K562 (cell line): ENCODE measurements around the gene NKX6-2. TPM values are rescaled to one million over a fixed set of nuclear protein-coding genes. Genes with fewer than 3 reads are reported as not detected.

Experiments used
- ATAC-seq: fragments of 200-7000 bp; cut with Tn5 transposase; 3 replicates; pipeline ENCODE4 v1.9.1; 2020; ENCODE audit warnings: moderate library complexity
- BruUV-seq: library from RNA; stranded (reverse); fragments of 400-500 nt; replicated peaks from 2 replicates; lab custom pipeline; 2021; lab: Mats Ljungman, UMichigan
- CTCF ChIA-PET: fragments of 300-600 bp; formaldehyde crosslinking; extraction: SDS; loops from one replicate; lab custom pipeline; 2021; ENCODE audit warnings: low intra/inter-chr PET ratio; lab: Yijun Ruan, JAX
- POLR2A ChIA-PET: fragments of 300-600, 350-650 bp; sonication (Branson Sonifier 250); formaldehyde crosslinking; extraction: SDS; loops from one replicate; lab custom pipeline; 2021; ENCODE audit warnings: antibody characterized with exemption, inconsistent platforms; lab: Yijun Ruan, JAX
- DNase-seq, 4 experiments: peaks; one replicate each; pipeline versions ENCODE4 v3.0.0 to v3.0.0-alpha.2; 2011 to 2018; ENCODE audit warnings: low spot score in 3 of 4, mixed read lengths in 3 of 4; ENCODE audit errors: extremely low read depth in 1 of 4
- FAIRE-seq: peaks from 2 replicates; lab custom pipeline; 2011; peaks lifted over from hg19 to GRCh38; lab: Jason Lieb, UNC
- H2AFZ ChIP-seq: 2 replicates; pipeline ENCODE4 v1.6.0; 2011; ENCODE audit warnings: low read depth, low read length, control low read depth, inconsistent platforms
- H3K27ac ChIP-seq: fragments of 200-600 bp; 3 replicates; pipeline ENCODE4 v1.8.0; 2011; ENCODE audit warnings: low read depth, mild to moderate bottlenecking, control low read depth, inconsistent platforms, low read length, moderate library complexity, mixed read lengths; ENCODE audit errors: extremely low read depth
- H3K27me3 ChIP-seq, 2 experiments: fragments of 300-600 bp in 1 of 2; 2 replicates in 1 of 2; 3 replicates in 1 of 2; pipeline versions ENCODE4 v1.6.0 to v1.8.0; 2011; ENCODE audit warnings: inconsistent platforms in 2 of 2, low read length in 2 of 2, mild to moderate bottlenecking in 1 of 2, mixed read lengths in 1 of 2, moderate library complexity in 1 of 2; ENCODE audit not compliant: control insufficient read depth in 2 of 2, insufficient read depth in 2 of 2
- H3K36me3 ChIP-seq: fragments of 300-600 bp; 3 replicates; pipeline ENCODE4 v1.8.0; 2011; ENCODE audit warnings: mild to moderate bottlenecking, low read length, inconsistent platforms; ENCODE audit not compliant: control insufficient read depth, insufficient read depth
- H3K4me1 ChIP-seq, 2 experiments: fragments of 200-600 bp in 1 of 2; replicated peaks in 1 of 2; 2 replicates in 1 of 2; 3 replicates in 1 of 2; pipeline versions ENCODE4 v1.5.1 to v1.8.0; 2011; ENCODE audit warnings: inconsistent platforms in 2 of 2, low read length in 2 of 2, mild to moderate bottlenecking in 1 of 2, mixed read lengths in 1 of 2, moderate library complexity in 1 of 2; ENCODE audit not compliant: control insufficient read depth in 2 of 2, insufficient read depth in 2 of 2
- H3K4me2 ChIP-seq: 2 replicates; pipeline ENCODE4 v1.6.1; 2011; ENCODE audit warnings: low read length, control low read depth, inconsistent platforms, mixed read lengths; ENCODE audit not compliant: insufficient read depth
- H3K4me3 ChIP-seq: fragments of 200-600 bp; sonication (generic), shearing (Covaris generic); 2 replicates; pipeline ENCODE4 v1.5.1; 2016; ENCODE audit warnings: control low read depth, inconsistent platforms
- H3K79me2 ChIP-seq: fragments of 200-600 bp; 3 replicates; pipeline ENCODE4 v1.8.0; 2011; ENCODE audit warnings: low read length, inconsistent platforms; ENCODE audit not compliant: control insufficient read depth, insufficient read depth
- H3K9ac ChIP-seq, 2 experiments: 2 replicates each; pipeline versions ENCODE4 v1.6.0 to v1.6.1; 2011; ENCODE audit warnings: low read depth in 2 of 2, low read length in 2 of 2, control low read depth in 1 of 2, inconsistent platforms in 1 of 2, mild to moderate bottlenecking in 1 of 2, mixed read lengths in 1 of 2; ENCODE audit not compliant: insufficient read depth in 1 of 2
- H3K9me1 ChIP-seq: one replicate; pipeline ENCODE4 v1.6.0; 2011; ENCODE audit warnings: inconsistent platforms, mild to moderate bottlenecking, low read length, moderate library complexity; ENCODE audit not compliant: control insufficient read depth, insufficient read depth
- H3K9me3 ChIP-seq: replicated peaks from 2 replicates; pipeline ENCODE4 v1.5.1; 2011; ENCODE audit warnings: low read depth, low read length, inconsistent platforms; ENCODE audit not compliant: control insufficient read depth, insufficient read depth
- H4K20me1 ChIP-seq: replicated peaks from 2 replicates; pipeline ENCODE4 v1.6.1; 2011; ENCODE audit warnings: low read length, inconsistent platforms, mixed read lengths; ENCODE audit not compliant: control insufficient read depth, insufficient read depth
- BRD9 ChIP-seq: fragments of 450-650 bp; IDR thresholded peaks from 2 replicates; pipeline ENCODE4 v1.6.1; 2018; ENCODE audit warnings: low read depth; ENCODE audit not compliant: partially characterized antibody
- CXXC5 ChIP-seq: fragments of 250-450 bp; sonication (Bioruptor Pico); IDR thresholded peaks from 2 replicates; pipeline ENCODE4 v1.8.0; 2022; ENCODE audit warnings: inconsistent platforms, mild to moderate bottlenecking, moderate library complexity
- EP400 ChIP-seq: fragments of 450-650 bp; IDR thresholded peaks from 2 replicates; pipeline ENCODE4 v1.6.1; 2017; ENCODE audit warnings: antibody characterized with exemption, mild to moderate bottlenecking, moderate library complexity
- HDAC8 ChIP-seq: fragments of 450-650 bp; IDR thresholded peaks from 2 replicates; pipeline ENCODE4 v1.6.1; 2016; ENCODE audit warnings: mild to moderate bottlenecking, missing genetic modification characterization, moderate library complexity, missing compliant biosample characterization
- KAT7 ChIP-seq: sonication (generic); formaldehyde crosslinking; IDR thresholded peaks from 2 replicates; pipeline ENCODE4 v1.8.0; 2022; ENCODE audit warnings: missing genetic modification reagents, mild to moderate bottlenecking, borderline replicate concordance
- NFE2 ChIP-seq: IDR thresholded peaks from 2 replicates; pipeline ENCODE4 v1.6.1; 2014; ENCODE audit warnings: antibody characterized with exemption, low read depth
- NFE2L1 ChIP-seq: fragments of 450-650 bp; IDR thresholded peaks from 2 replicates; pipeline ENCODE4 v1.6.1; 2016; ENCODE audit warnings: missing genetic modification characterization, low read depth, mild to moderate bottlenecking, missing compliant biosample characterization, moderate library complexity, borderline replicate concordance
- NFRKB ChIP-seq: fragments of 450-650 bp; IDR thresholded peaks from 2 replicates; pipeline ENCODE4 v1.6.1; 2016; ENCODE audit warnings: low read depth
- SAFB2 ChIP-seq: fragments of 200-400 bp; formaldehyde crosslinking; IDR thresholded peaks from 2 replicates; pipeline ENCODE4 v1.6.1; 2018; ENCODE audit warnings: borderline replicate concordance, low read length, low read depth, moderate library complexity; ENCODE audit not compliant: severe bottlenecking
- SMARCC2 ChIP-seq: fragments of 450-650 bp; IDR thresholded peaks from 2 replicates; pipeline ENCODE4 v1.6.1; 2017; ENCODE audit warnings: antibody characterized with exemption, moderate library complexity, mild to moderate bottlenecking, low read depth
- SMARCE1 ChIP-seq: fragments of 450-650 bp; IDR thresholded peaks from 2 replicates; pipeline ENCODE4 v1.7.1; 2016; ENCODE audit warnings: mild to moderate bottlenecking
- TARDBP ChIP-seq: fragments of 450-650 bp; IDR thresholded peaks from 2 replicates; pipeline ENCODE4 v1.6.1; 2016
- ZBTB1 ChIP-seq: sonication (generic); formaldehyde crosslinking; IDR thresholded peaks from 2 replicates; pipeline ENCODE4 v1.8.1; 2023; ENCODE audit warnings: missing genetic modification reagents, low read depth, mild to moderate bottlenecking, borderline replicate concordance
- ZNF586 ChIP-seq: fragments of 450-650 bp; formaldehyde crosslinking; conservative IDR thresholded peaks from 2 replicates; pipeline ENCODE4 v1.4.0; 2020; ENCODE audit warnings: mild to moderate bottlenecking, moderate library complexity
- WGBS: fragments of 100-300 bp; shearing (Covaris generic); methylation state at CpG from one replicate; pipeline ENCODE4 v1.1.6; 2016; ENCODE audit warnings: low coverage, mixed read lengths; ENCODE audit not compliant: insufficient coverage; ENCODE audit errors: missing lambda C conversion rate; 5-methylcytosine and 5-hydroxymethylcytosine counted together
- in situ Hi-C: fragments of 300-500 bp; cut with MboI; formaldehyde crosslinking; loops from 4 replicates; pipeline ENCODE4 v1.15.0; 2018; ENCODE audit warnings: inconsistent platforms, mixed read lengths
- intact Hi-C: fragments of 100-400 bp; cut with micrococcal nuclease; formaldehyde crosslinking; loops from 2 replicates; pipeline ENCODE4 v1.14.2; 2022
- polyA plus RNA-seq, 8 experiments: library from polyadenylated mRNA; depleted of rRNA in 4 of 8; stranded (reverse) in 5 of 8; unstranded in 3 of 8; fragments of >200 nt; fragmentation: Nextera tagmentation in 2 of 8; fragmentation: Illumina TruSeq in 1 of 8; extraction: Ambion mirVana in 2 of 8; extraction: Trizol in 1 of 8; gene quantifications; 2 replicates each; pipeline versions ENCODE4 v1.2.1 to v1.2.3, GENCODE V29; 2011 to 2014; ENCODE audit warnings: inconsistent platforms in 1 of 8, missing spikeins in 1 of 8
- total RNA-seq, 7 experiments: library from RNA; depleted of rRNA in 6 of 7; stranded (reverse); fragments of >200 nt in 6 of 7; fragmentation: Illumina TruSeq in 2 of 7; extraction: Trizol in 2 of 7; gene quantifications; 2 replicates each; pipeline versions ENCODE4 v1.2.1 to v1.2.3, GENCODE V29; 2011 to 2021; ENCODE audit warnings: low replicate concordance in 1 of 7
- TF ChIP-seq, protein P1 (sequence below): fragments of 450-650 bp; formaldehyde crosslinking; IDR thresholded peaks from 2 replicates; pipeline ENCODE4 v1.4.0; 2020; ENCODE audit warnings: mild to moderate bottlenecking, moderate library complexity
- TF ChIP-seq, protein P2 (sequence below): fragments of 450-650 bp; formaldehyde crosslinking; IDR thresholded peaks from 2 replicates; pipeline ENCODE4 v1.4.0; 2020; ENCODE audit warnings: mild to moderate bottlenecking

Gene NKX6-2
- total and polyA plus RNA-seq, 9 of the 15 experiments (the other 6 are each of a cell fraction or from before 2014, with no cell fraction given): 1.0 to 1.6 TPM; not detected in 7

DNA sequence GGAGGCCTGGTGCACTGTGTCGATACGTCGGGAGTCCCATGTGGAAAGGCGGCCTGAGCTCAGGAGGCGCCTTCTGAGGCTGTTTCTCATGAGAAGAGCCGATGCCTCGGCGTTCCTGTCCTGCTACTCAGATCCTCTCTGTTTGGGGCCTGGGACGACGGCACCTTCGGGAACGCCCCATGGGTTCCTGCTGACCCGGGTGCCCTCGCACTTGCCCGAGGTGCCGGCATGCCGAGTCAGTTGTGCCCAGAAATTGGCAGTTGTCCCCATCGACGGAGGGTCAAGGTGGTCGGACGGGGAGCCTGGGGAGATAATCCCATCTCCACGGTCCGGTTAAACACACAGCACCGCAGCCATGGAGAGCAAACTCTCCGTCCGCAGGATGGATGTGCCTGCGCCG, 33.0 kb downstream of the NKX6-2 start:
- Histone ChIP-seq H3K4me2 (no peak overlapping the region), H3K27ac (no peak overlapping the region), H3K4me1 (peaks cover 0 to 5% of the 10 kb centered on the region in 2 experiments; a peak in 1 of 5 replicates), H3K9me1 (no peaks in the 10 kb centered on the region), H3K9ac (no peak overlapping the region), H2AFZ (no peak overlapping the region), H3K79me2 (no peaks in the 10 kb centered on the region), H4K20me1 (no peaks in the 10 kb centered on the region), H3K27me3 (no peaks in the 10 kb centered on the region), H3K9me3 (no peaks in the 10 kb centered on the region; the same call in 1 of the 2 replicates), H3K36me3 (no peaks in the 10 kb centered on the region), H3K4me3 (no peak overlapping the region)
- in situ Hi-C loops: no loop called here
- intact Hi-C loops: no loop called here
- no peak for ATAC-seq
- no TSS peak for BruUV-seq
- ChIA-PET POLR2A (interaction anchor here (0.6 kb wide), 1 partner anchor 54 kb away, joined by 4 read pairs; no protein-coding TSS in a partner anchor), CTCF (no interaction called here)
- FAIRE-seq: no peak
- no peak for DNase-seq
- no peak for TF ChIP-seq ZNF586 (CRISPR knock-in tag)
- TF ChIP-seq SMARCE1: no peak
- WGBS: 91% methylated on average over 6 of the region's 28 CpGs

DNA sequence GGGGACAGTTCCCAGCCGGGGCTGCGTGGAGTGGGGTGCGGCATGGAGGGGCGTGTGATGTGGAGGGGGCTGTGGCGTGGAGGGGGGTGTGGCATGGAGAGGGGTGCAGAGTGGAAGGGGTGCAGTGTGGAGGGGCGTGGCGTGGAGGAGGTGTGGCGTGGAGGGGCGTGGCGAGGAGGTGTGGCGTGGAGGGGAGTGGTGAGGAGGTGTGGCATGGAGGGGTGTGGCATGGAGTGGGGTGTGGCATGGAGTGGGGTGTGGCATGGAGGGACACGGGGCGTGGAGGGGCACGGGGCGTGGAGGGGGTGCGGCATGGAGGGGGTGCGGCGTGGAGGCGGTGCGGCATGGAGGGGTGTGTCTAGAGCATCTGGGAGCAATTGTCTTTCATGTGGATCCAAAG, 33.6 kb downstream of the NKX6-2 start:
- H3K9me3 ChIP-seq: no peaks in the 10 kb centered on the region; the same call in 1 of the 2 replicates
- H3K9ac ChIP-seq: no peak overlapping the region
- no peak overlapping the region for H3K4me3 ChIP-seq
- WGBS: 83% methylated on average over 6 of the region's 20 CpGs
- FAIRE-seq: no peak
- in situ Hi-C loops (no loop called here), intact Hi-C loops (no loop called here)
- H3K79me2 ChIP-seq: no peaks in the 10 kb centered on the region
- H3K4me2 ChIP-seq: no peak overlapping the region
- BruUV-seq: no TSS peak
- H3K9me1 ChIP-seq: no peaks in the 10 kb centered on the region
- H3K27me3 ChIP-seq: no peaks in the 10 kb centered on the region
- H4K20me1 ChIP-seq: no peaks in the 10 kb centered on the region
- no peaks in the 10 kb centered on the region for H3K36me3 ChIP-seq
- H2AFZ ChIP-seq: no peak overlapping the region
- POLR2A ChIA-PET: interaction anchor here (0.6 kb wide), 1 partner anchor 55 kb away, joined by 4 read pairs; no protein-coding TSS in a partner anchor
- ATAC-seq: no peak
- no peak for DNase-seq
- peaks cover 0 to 5% of the 10 kb centered on the region in 2 experiments; a peak in 1 of 5 replicates for H3K4me1 ChIP-seq
- H3K27ac ChIP-seq: no peak overlapping the region
- CTCF ChIA-PET: no interaction called here
- TF ChIP-seq NFE2L1 (tag) (no peak), HDAC8 (tag) (no peak), NFE2 (no peak), ZBTB1 (CRISPR knock-in tag) (no peak), EP400 (no peak), BRD9 (no peak), KAT7 (CRISPR knock-in tag) (no peak), TARDBP (no peak), NFRKB (no peak), SMARCC2 (no peak), SAFB2 (no peak), CXXC5 (no peak)
- TF ChIP-seq, protein P1, sequence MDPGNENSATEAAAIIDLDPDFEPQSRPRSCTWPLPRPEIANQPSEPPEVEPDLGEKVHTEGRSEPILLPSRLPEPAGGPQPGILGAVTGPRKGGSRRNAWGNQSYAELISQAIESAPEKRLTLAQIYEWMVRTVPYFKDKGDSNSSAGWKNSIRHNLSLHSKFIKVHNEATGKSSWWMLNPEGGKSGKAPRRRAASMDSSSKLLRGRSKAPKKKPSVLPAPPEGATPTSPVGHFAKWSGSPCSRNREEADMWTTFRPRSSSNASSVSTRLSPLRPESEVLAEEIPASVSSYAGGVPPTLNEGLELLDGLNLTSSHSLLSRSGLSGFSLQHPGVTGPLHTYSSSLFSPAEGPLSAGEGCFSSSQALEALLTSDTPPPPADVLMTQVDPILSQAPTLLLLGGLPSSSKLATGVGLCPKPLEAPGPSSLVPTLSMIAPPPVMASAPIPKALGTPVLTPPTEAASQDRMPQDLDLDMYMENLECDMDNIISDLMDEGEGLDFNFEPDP (CRISPR knock-in tag): no peak
- TF ChIP-seq, protein P2, sequence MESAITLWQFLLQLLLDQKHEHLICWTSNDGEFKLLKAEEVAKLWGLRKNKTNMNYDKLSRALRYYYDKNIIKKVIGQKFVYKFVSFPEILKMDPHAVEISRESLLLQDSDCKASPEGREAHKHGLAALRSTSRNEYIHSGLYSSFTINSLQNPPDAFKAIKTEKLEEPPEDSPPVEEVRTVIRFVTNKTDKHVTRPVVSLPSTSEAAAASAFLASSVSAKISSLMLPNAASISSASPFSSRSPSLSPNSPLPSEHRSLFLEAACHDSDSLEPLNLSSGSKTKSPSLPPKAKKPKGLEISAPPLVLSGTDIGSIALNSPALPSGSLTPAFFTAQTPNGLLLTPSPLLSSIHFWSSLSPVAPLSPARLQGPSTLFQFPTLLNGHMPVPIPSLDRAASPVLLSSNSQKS (CRISPR knock-in tag): no peak
